Heart left ventricle (tissue), 16 donors: ENCODE results near the gene SLC9A3. TPM values are rescaled to one million over a fixed set of nuclear protein-coding genes. Genes with fewer than 3 reads are reported as not detected.

ENCODE experiments used
- ATAC-seq, 4 donors: fragments of 200-7000 bp; cut with Tn5 transposase; one replicate each; pipeline ENCODE4 v1.9.1; 2020 to 2022; ENCODE audit warnings: moderate library complexity in 4 of 4, mild to moderate bottlenecking in 3 of 4, moderate number of reproducible peaks in 1 of 4
- DNase-seq, 5 donors: peaks; one replicate each; pipeline ENCODE4 v3.0.0-alpha.2; 2020
- H3K27ac ChIP-seq, 12 donors: fragments of 200-600 bp; sonication (generic) in 4 of 12; one replicate each; pipeline versions ENCODE4 v1.5.0 to v1.8.0; 2016 to 2022; ENCODE audit warnings: mild to moderate bottlenecking in 2 of 12
- H3K27me3 ChIP-seq, 9 donors: fragments of 200-600 bp; sonication (generic) in 2 of 9; one replicate each; pipeline versions ENCODE4 v1.5.1 to v1.8.0; 2016 to 2022; ENCODE audit warnings: mild to moderate bottlenecking in 3 of 9
- H3K36me3 ChIP-seq, 9 donors: fragments of 200-600 bp; sonication (generic) in 2 of 9; one replicate each; pipeline versions ENCODE4 v1.5.0 to v1.8.0; 2018 to 2022; ENCODE audit warnings: mild to moderate bottlenecking in 2 of 9
- H3K4me1 ChIP-seq, 12 donors: fragments of 200-600 bp; sonication (generic) in 4 of 12; one replicate each; pipeline versions ENCODE4 v1.5.0 to v1.8.0; 2016 to 2022; ENCODE audit warnings: mild to moderate bottlenecking in 3 of 12
- H3K4me3 ChIP-seq, 12 donors: fragments of 200-600 bp; sonication (generic) in 4 of 12; one replicate each; pipeline versions ENCODE4 v1.5.0 to v1.8.0; 2017 to 2022; ENCODE audit warnings: mild to moderate bottlenecking in 9 of 12, moderate library complexity in 4 of 12
- H3K9me3 ChIP-seq, 12 donors: fragments of 200-600 bp; sonication (generic) in 4 of 12; one replicate each; pipeline versions ENCODE4 v1.5.0 to v1.8.0; 2016 to 2022; ENCODE audit warnings: mild to moderate bottlenecking in 1 of 12
- CTCF ChIP-seq, 12 donors: fragments of 200-600 bp; sonication (generic) in 4 of 12; IDR thresholded peaks; one replicate each; pipeline versions ENCODE4 v1.5.0 to v1.8.0; 2018 to 2022; ENCODE audit warnings: antibody characterized with exemption in 12 of 12, mild to moderate bottlenecking in 5 of 12
- POLR2A ChIP-seq, 2 donors: fragments of 450-650 bp; IDR thresholded peaks; one replicate each; pipeline ENCODE4 v1.6.1; 2017; ENCODE audit warnings: antibody characterized with exemption in 2 of 2, mild to moderate bottlenecking in 2 of 2, moderate library complexity in 2 of 2
- WGBS, 4 donors: extraction: QIAGEN DNeasy Blood & Tissue Kit in 2 of 4; methylation state at CpG; one replicate each; pipeline versions ENCODE4 v1.1.5 to v1.1.7; 2013 to 2018; 5-methylcytosine and 5-hydroxymethylcytosine counted together
- intact Hi-C, 10 donors: fragments of 100-400 bp; cut with DNase I; formaldehyde crosslinking; loops; one replicate each; pipeline versions ENCODE4 v1.11.1 to v1.14.2; 2022
- polyA plus RNA-seq, 2 donors: library from polyadenylated mRNA; stranded (reverse); fragments of 200-250 nt; gene quantifications; one replicate each; pipeline ENCODE4 v1.2.3, GENCODE V29; 2013
- total RNA-seq, 9 donors: library from RNA; depleted of rRNA in 2 of 9; stranded (reverse); fragments of >200 nt in 2 of 9; fragmentation: NEBNext Ultra II Directional in 3 of 9; extraction: Animal tissue kit (Norgen Biotek cat#: 25700) in 3 of 9; gene quantifications; one replicate each; pipeline versions ENCODE4 v1.1.0 to v1.2.4, GENCODE V29; 2016 to 2023
- donor health status: ischemic (EF 13 %, LVEDD 7.1; RV severe dilation, severe dysfunction).
- donor health status: healthy with polysubstance abuse.
- donor health status: DM: no; HTN: yes; CAD: no.
- donor health status: DM: no; HTN: no; CAD: no.
- donor health status: ischemic (EF 25% LVEDD 6.9; RV normal size, moderate dysfunction).
- donor health status: ischemic (EF 25% LVEDD 5.7; RV mildly dilated, moderate dysfunction).
- donor health status: healthy.
- donor health status: DM: yes; HTN: yes; CAD: no.
- donor health status: ischemic (EF 35%, LVEDD 5.7; RV mildly dilated, moderate dysfunction).
- donor health status: nonischemic (EF 11% LVEDD 7.7; RV severe dilation, severe dysfunction).
- donor health status: DM: yes; HTN: yes; CAD: no.
- donor health status: PGD.
- donor health status: ischemic (EF 29% LVEDD 5.4; RV normal size, mild dysfunction).
- donor health status: nonischemic (EF 23%, LVEDD 6.1; RV moderate dilation, normal function).

The SLC9A3 gene
- total and polyA plus RNA-seq, 11 donors, result 0.50 to 3.8 (median 1.0) TPM

- no peak overlapping the region for H3K27ac ChIP-seq
- peaks cover 0 to 26% (median 13%) of the 10 kb centered on the region in 12 donors for H3K9me3 ChIP-seq
- ATAC-seq, result no peak
- TF ChIP-seq POLR2A (IDR thresholded peaks at IDR 0.05), result no peak
- TF ChIP-seq CTCF (IDR thresholded peaks at IDR 0.05), result no peak
- intact Hi-C loops, result no loop called here
- H3K4me3 ChIP-seq, result no peak overlapping the region
- 94 to 100% (median 98%) methylated on average over 11 to 17 of the region's 17 CpGs for WGBS, 4 donors
- peaks cover 0 to 11% (median 0%) of the 10 kb centered on the region in 12 donors for H3K4me1 ChIP-seq
- H3K36me3 ChIP-seq, result peaks cover 0 to 99% (median 97%) of the 10 kb centered on the region in 9 donors
- no peaks in the 10 kb centered on the region for H3K27me3 ChIP-seq
- DNase-seq, result peak in 2 of 5 donors; percentile 20 to 38
These were observed 71.1 kb downstream of the SLC9A3 start for GRCh38 chr5:452978-453710.

GRCh38 chr5:451587-452458, 72.4 kb downstream of the SLC9A3 start:
- ATAC-seq (no peak), DNase-seq (no peak)
- H3K27me3 ChIP-seq, result no peaks in the 10 kb centered on the region
- H3K4me1 ChIP-seq, result peaks cover 0 to 23% (median 0%) of the 10 kb centered on the region in 12 donors
- H3K9me3 ChIP-seq, result peaks cover 0 to 26% (median 13%) of the 10 kb centered on the region in 12 donors
- H3K27ac ChIP-seq, result no peak overlapping the region
- intact Hi-C loops, result no loop called here
- peaks cover 0 to 99% (median 97%) of the 10 kb centered on the region in 9 donors for H3K36me3 ChIP-seq
- TF ChIP-seq POLR2A (IDR thresholded peaks at IDR 0.05) (no peak), CTCF (IDR thresholded peaks at IDR 0.05) (no peak)
- H3K4me3 ChIP-seq, result no peak overlapping the region
- 78 to 96% (median 79%) methylated on average over 5 of the region's 5 CpGs for WGBS, 4 donors

GRCh38 chr5:449151-449550, 75.1 kb downstream of the SLC9A3 start:
- TF ChIP-seq POLR2A (IDR thresholded peaks at IDR 0.05) (no peak), CTCF (IDR thresholded peaks at IDR 0.05) (no peak)
- Histone ChIP-seq H3K4me1 (peaks cover 0 to 27% (median 2%) of the 10 kb centered on the region in 12 donors), H3K4me3 (no peak overlapping the region), H3K27ac (no peak overlapping the region), H3K27me3 (no peaks in the 10 kb centered on the region), H3K9me3 (peaks cover 0 to 26% (median 13%) of the 10 kb centered on the region in 12 donors), H3K36me3 (peaks cover 0 to 85% (median 76%) of the 10 kb centered on the region in 9 donors)
- intact Hi-C loops, result loop anchor here in 5 of 10 donors (10.0 kb wide), 1 partner anchor 456 kb away; no protein-coding TSS in a partner anchor
- DNase-seq (no peak), ATAC-seq (no peak)
- WGBS, 4 donors, result 91 to 95% (median 91%) methylated on average over 5 of the region's 5 CpGs

- peaks cover 0 to 26% (median 13%) of the 10 kb centered on the region in 12 donors for H3K9me3 ChIP-seq
- intact Hi-C loops, result loop anchor here in 5 of 10 donors (10.0 kb wide), 1 partner anchor 456 kb away; no protein-coding TSS in a partner anchor
- 84 to 90% (median 85%) methylated on average over 12 of the region's 12 CpGs for WGBS, 4 donors
- peaks cover 1 to 31% (median 6%) of the 10 kb centered on the region in 12 donors for H3K4me1 ChIP-seq
- TF ChIP-seq POLR2A (IDR thresholded peaks at IDR 0.05) (no peak), CTCF (IDR thresholded peaks at IDR 0.05) (no peak)
- peaks cover 0 to 80% (median 72%) of the 10 kb centered on the region in 9 donors for H3K36me3 ChIP-seq
- H3K27me3 ChIP-seq, result no peaks in the 10 kb centered on the region
- H3K4me3 ChIP-seq, result no peak overlapping the region
- ATAC-seq (no peak), DNase-seq (no peak)
- no peak overlapping the region for H3K27ac ChIP-seq
These were observed 75.5 kb downstream of the SLC9A3 start for GRCh38 chr5:448766-449090.
